ENCODE data around the gene NUTF2.

Gene NUTF2

DNA sequence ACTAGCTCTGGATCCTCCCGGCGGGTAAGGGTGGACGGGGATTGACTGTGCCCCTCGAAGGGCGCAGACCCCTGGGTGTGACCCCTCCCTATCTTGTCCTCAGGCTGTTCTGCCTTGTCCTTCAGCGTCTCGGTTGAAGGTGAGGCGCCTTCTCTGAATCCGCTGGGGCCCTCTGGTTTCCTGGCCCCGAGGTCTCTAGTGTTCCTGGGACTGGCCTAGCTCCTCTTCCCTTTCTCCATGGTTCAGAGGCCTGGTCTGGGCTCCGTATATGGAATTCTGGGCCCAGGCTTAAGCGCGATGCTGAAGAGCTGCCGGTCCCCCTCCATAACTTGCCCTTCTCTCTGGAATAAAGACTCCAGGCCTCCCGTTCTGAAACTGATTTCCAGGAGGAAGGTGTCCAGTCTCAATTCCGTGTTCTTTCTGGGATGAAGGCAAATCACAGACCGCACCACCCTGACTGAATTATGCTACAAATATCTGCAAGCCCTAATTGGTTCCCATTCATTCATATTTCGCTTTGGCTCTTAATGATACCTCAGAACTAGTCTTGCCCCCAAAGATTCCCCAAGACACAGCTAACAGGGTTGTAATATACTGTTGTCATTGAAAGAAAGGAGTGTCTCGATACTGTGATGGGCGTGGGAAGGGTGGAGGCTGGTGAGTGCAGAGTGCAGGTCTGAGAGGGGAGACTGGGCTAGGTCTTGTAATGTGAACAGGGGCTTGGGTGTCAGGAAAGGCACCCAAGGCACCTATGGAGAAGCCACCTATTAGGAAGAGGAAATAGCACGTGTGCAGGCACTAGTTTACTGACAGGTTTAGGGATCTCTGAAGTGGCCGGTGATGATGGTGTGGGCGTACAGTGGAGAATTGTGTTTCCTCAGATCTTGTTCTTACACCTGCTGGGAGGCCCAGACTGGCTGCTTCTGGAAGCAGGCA lies 27.0 kb downstream of the NUTF2 start:
- no peak for DNase-seq (ENCODE audit: extremely low read depth, low read depth)
- TF ChIP-seq CTCF (IDR thresholded peaks at IDR 0.05; ENCODE audit: low read depth, low read length): no peak

GRCh38 chr16:67874372-67874771 lies 27.6 kb downstream of the NUTF2 start:
- TF ChIP-seq CTCF (IDR thresholded peaks at IDR 0.05; ENCODE audit: low read depth, low read length): no peak
- DNase-seq (ENCODE audit: extremely low read depth, low read depth): no peak

GRCh38 chr16:67877064-67877463 lies 30.3 kb downstream of the NUTF2 start:
- TF ChIP-seq CTCF (IDR thresholded peaks at IDR 0.05; ENCODE audit: low read depth, low read length): no peak
- no peak for DNase-seq (ENCODE audit: extremely low read depth, low read depth)

GRCh38 chr16:67878232-67878631 lies 31.5 kb downstream of the NUTF2 start:
- TF ChIP-seq CTCF (IDR thresholded peaks at IDR 0.05; ENCODE audit: low read depth, low read length): no peak

DNA sequence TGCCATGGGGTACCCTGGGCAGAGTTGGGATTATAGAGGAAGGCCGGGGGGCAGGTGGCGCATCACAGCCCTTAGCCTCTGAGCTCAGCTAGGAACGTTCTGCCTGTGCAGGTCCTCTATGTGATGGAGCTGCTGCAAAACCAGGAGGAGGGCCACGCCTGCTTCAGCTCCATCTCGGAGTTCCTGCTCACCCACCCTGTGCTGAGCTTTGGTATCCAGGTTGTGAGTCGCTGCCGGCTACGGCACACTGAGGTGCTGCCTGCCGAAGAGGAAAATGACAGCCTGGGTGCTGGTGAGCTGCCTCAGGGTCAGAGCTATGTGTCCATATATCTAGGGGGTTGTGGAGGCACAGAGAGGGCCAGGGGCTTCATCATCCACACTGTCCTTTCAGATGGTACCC lies 32.1 kb downstream of the NUTF2 start:
- no peak for TF ChIP-seq CTCF (IDR thresholded peaks at IDR 0.05; ENCODE audit: low read depth, low read length)
- DNase-seq (ENCODE audit: extremely low read depth, low read depth): no peak

More at GRCh38 chr16:67878232-67878631, 31.5 kb downstream of the NUTF2 start:
- DNase-seq (ENCODE audit: extremely low read depth, low read depth): no peak

- TF ChIP-seq CTCF (IDR thresholded peaks at IDR 0.05; ENCODE audit: low read depth, low read length): no peak
- DNase-seq (ENCODE audit: extremely low read depth, low read depth): no peak
Measured at GRCh38 chr16:67879462-67879861, 32.7 kb downstream of the NUTF2 start.

DNA sequence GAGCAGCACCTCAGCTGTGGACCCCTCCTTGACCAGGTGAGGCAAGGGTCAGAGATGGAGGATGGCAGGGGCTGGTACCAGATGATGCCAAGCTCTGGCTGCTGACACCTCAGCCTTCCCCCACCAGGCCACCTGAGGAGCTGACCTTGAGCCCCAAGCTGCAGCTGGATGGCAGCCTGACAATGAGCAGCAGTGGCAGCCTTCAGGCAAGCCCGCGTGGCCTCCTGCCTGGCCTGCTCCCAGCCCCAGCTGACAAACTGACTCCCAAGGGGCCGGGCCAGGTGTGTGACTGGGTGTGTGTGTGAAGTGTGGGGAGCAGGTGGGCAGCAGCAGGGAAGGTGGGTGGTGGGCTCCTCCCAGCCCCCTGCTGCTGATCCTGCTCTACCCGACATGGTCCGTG lies 33.2 kb downstream of the NUTF2 start:
- no peak for DNase-seq (ENCODE audit: extremely low read depth, low read depth)
- TF ChIP-seq CTCF (IDR thresholded peaks at IDR 0.05; ENCODE audit: low read depth, low read length): no peak
